GM21717 (cell line): ENCODE measurements around the gene FBLN2.

Experiments used
- ATAC-seq: cut with Tn5 transposase; IDR thresholded peaks from one replicate; pipeline ENCODE4 v1.9.1; 2021; ENCODE audit warnings: mild to moderate bottlenecking, moderate library complexity; ENCODE audit not compliant: unreplicated experiment

FBLN2 gene

DNA sequence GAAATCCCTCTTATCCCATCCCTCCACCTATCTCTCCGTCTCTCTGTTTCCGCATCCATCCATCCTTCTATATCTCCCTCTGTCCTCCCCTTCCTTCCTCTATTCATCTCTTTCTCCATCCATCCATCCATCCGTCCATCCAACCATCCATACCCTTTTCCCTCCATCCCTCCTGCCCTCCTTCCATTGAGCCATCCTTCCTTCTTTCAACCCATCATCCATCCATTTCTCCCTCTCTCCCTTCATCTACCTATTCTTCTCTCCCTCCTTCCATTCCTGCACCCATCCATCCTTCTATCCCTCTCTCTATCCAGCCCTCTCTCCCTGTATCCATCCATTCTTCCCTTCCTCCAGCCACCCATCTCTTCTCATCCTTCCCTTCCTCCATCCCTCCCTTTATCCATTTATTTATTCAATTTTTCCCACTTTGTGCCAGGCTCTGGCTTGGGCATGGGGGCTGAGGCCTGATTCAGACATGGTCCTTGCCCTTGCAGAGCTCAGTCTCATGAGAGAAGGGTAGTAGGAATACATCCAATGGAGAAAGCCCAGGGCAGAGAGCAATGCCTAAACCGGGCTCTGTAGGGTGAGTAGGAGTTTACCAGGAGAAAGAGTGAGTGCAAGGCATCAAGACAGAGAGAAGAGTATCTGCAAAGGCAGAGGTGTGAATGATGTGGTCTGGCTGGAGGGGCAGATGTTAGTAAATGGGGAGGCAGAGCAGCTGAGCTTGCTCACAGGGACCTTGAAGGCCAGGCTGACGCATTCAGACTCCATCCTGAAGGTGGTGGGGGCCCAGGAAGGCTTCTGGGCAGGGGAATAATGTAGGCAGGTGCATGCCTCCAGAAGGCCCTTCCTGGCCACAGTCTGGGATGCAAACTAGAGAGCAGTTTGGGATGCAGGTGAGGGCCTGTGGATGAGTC lies 19.5 kb upstream of the FBLN2 start:
- no peak for ATAC-seq

DNA sequence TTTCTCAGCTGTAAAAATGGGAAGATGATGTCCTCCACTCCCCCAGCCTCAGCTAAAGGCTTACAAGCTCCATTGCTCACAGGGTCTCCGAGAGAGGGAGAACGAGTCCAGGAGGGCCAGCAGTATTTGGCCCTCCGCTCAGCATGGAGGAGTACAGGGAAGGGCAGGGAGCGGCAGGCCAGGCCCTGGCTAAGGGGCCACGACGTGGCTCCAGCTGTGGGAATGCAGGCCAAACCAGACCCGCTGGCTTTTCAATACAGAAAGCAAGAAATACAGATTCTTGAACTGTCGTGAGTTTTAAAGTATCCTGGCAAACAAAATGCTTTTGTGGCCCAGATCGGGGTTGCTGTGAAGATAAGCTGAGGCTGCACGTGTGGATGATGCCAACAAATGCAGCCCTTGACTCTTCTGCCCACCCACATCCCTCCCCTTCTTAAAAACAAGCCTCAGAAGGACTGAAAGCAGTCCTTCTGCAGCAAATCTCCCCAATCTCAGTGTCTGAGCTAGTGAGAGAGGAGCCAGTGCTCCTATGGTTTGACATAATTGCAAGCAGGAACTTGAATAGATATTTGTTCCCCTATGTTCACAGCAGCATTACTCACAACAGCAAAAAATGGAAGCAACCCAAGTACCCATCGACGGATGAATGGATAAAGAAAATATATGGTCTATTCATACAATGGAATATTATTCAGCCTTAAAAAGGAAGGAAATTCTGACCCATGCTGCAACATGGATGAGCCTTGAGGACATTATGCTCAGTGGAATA lies 18.5 kb upstream of the FBLN2 start:
- no peak for ATAC-seq

DNA sequence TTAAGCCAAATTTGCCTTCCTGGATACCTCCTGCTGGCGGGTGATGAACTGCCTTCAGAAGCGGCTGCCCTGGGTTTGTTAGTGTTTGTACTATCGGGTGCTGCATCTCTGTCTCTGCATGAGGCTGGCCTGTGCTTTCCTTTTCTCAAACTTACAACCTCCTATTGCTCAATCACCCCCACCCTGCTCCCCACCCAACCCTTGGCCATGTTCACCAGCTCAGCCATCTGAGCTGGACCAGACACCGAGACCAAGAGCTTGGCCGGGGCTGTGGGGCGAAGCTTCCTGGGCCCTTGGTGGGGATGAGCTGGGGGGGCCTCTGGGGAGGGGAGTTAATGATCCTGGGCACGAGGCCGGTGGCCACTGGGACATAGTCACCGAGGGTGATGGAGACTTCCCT lies 16.8 kb upstream of the FBLN2 start:
- ATAC-seq: no peak

DNA sequence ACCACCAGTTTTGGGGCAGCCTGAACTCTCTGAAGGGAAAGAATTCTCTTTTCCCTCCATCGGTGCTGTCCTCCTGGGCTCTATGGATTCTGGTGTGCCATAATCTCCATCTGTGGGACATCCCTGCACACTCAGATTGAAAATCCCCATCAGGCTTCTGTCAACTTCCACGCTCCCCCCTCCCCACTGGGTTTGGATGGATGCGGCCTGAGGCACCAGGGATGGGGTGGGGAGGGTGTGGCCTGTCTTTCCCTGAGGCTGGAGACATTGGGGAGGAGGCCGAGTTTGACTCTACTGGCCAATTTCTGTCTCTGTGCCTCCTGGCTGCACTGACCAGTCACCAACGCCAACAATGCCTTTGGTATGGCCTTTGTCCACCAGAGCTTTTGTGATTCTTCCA lies 16.3 kb upstream of the FBLN2 start:
- ATAC-seq: no peak

DNA sequence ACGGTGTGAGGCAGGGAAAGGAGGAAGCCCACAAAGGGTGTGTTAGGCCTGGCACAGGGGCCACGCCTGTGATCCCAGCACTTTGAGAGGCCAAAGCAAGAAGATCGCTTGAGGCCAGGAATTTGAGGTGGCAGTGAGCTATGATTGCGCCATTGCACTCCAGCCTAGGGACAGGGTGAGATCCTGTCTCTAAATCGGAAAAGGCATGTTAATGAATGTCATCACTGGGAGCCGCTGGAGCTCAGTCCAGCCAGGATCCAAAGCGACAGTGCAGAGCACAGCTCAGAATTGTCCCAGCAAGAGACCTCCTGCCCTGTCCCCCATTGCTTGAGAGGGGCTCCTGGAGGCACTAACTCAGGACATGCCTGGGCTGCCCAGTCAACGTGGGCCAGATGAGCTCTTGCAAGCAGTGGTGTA lies 15.0 kb upstream of the FBLN2 start:
- ATAC-seq: no peak

DNA sequence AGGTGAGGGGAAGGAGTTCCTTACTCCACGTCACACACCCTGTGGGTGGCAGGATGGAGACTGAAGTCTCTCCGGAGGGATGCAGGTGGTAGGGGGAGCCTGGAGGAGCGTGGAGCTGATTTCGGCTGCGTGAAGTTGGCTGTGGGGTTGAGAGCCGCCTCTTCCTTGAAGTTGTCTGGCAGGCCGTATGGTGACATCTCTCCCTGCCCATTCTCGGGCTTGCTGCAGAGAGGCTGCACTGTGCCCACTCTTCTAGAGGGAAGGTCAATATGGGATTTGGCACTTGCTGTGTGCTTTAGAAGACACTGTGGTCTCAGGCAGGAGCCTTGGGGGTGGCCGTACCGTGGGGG lies 13.4 kb upstream of the FBLN2 start:
- no peak for ATAC-seq

DNA sequence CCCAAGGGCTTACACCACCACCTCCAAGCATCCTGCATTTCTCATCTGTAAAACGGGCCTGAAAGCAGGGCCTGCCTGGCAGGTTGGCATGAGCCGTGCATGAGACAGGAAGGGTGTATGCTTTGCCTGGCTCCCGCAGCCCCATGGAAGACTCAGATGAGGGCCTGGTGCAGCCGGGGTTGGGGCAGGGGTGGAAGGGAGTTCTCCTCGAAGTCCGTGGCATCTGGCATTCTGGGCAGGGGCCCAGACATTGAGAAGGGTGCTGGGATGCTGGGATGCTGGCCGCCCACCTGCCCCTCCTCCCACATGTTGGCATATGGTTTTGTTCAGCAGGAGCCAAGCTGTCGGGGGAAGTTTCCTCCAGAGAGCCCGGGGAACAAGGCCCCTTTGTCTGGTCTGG lies 13.0 kb upstream of the FBLN2 start:
- no peak for ATAC-seq

DNA sequence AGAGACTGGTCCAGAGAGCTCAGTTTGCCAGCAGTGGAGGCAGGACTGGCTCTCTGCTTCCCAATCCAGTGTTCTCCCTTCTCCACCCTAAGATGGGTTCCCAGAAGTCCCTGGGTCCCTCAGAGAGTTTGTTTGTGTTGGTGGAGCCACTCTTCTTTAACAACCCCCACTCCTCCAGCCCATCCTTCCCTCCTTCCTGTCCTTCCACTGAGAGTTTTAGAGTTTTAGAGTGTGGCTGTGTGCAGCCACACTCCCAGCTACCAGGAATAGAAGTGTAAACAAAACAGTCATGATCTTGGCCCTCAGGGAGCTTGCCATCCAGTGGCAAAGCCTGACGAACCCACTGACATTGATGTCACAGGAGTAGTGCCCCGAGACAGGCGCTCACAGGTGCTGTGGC lies 12.5 kb upstream of the FBLN2 start:
- no peak for ATAC-seq

DNA sequence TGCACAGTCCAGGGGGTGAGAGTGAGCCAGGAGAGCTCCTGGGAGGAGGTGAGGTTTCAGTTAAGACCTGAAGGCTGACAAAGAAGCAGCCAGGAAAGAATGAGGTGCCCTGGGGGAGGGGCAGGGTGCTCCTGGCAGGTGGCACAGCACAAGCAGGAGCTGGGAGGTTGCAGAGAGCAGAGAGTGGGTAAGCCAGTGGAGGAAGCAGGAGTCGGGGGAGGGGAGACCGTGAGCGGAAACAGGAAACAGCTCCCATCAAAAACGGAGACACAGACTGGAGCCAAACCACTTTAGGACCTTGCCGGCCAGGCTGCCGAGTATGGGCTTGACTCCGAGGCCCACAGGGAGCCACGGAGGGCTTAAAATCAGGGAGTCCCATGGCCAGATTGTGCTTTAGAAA lies 12.1 kb upstream of the FBLN2 start:
- ATAC-seq: no peak

DNA sequence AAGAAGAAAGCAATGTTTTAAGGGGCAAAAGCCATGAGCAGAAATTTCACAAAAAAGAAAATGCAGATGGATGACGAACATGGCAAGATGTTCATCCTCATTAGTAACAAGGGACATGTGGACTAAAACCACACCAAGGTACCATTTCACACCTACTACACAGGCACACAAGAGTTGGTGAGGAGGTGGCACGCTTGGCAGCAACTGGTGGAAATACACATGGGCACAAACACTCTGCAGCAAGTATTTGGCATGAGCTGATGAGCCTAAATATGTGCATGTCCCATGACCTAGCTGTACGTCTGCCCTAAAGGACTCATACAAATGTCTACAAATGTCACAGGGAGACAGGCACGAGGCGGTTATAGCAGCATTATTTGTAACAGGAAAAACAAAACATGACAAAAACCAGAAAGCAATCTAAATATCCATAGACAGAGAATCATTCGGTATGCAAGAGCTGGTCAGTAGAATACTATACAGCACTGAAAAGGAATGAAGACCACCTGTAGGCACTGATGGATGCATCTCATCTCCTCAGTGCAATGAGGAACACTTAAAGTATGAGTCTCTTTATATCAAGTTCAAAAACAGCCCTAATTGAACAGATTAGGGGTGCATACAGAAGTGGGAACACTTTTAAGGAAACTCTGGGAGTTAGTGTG lies 11.5 kb upstream of the FBLN2 start:
- no peak for ATAC-seq

DNA sequence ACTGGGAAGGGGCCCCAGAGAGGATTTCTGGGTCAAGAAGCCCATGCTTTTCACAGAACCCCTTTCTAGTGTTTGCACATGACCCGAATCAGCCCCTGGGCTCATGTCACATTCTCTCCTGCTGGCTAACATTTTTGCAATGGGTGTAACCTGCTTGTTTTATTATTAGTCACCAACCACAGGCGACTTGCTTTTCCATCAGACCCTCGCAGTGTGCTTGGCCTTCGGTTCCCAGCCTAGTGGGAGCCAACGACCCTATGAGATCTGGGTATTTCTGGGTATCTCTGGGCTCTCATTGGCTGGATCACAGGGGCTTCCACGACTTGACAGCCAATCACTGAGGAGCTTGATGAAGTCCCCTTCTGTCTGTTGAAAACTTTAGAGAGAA lies 11.0 kb upstream of the FBLN2 start:
- no peak for ATAC-seq

DNA sequence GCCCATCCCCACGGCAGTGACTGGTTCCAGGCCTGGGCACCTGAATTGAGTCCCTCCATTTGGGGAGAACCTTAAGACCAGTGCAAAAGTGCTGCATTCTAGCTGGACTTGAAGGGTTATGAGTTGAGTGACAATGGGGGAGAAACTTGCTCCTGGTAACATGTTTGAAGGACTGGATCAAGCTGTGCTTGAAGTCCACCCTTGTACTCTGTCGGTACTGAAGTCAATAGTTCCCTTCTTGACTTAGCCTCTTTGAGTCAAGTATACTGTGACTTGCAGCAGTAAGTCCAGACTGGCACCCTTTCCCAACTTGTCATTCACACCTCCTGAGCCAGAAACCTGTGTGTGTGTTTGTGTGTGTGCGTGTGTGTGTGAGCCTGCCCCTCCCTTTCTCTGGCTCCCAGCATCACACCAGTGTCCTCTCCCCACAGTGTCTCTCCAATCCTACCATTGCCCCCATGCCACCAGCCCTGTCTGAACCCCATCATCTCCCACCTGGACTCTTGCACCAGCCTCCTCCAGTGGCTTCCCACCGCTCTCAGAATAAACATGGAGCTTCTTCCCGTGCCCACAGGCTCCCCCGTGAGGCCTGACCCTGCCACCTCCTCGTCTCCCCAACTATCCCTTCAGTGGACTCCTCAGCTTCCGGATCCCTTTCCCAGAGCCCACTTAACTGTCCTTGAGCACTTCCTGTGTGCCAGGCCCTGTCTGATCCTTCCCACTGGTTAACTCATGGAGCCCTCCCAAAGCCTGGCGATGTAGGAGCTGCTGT lies 10.2 kb upstream of the FBLN2 start:
- no peak for ATAC-seq

DNA sequence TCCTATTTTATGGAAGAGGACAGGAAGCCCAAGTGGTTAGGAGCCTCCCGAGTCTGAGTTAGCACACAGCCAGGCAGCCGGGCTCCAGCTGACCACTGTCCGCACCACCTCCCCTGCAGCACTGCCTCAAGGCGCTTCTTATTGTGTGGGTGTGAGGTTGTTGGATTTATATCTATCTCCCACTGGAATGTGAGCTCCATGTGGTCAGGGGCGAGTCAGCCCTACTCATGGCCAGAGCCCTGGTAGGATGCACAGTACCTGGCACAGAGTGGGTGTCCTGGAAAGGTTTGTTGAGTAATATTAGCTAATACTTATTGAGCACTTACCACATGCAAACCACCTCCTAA lies 9.7 kb upstream of the FBLN2 start:
- ATAC-seq: no peak

DNA sequence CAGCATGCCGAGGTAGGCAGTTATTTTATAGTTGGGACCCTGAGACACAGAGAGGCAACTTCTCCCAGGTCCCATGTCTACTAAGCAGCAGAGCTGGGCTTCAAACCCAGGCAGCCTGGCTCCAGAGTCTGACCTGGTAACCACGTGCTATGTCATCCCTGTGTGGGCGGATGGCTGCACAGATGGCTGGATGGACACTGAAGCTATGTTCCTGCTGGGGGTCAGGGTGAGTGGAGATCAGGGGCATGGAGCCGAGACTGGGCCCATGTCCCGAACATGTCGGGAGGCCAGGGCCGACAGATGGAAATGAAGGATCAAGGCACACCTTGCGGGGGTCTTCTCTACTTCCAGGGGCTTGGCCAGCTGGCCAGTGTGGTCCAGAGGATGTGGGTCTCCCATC lies 9.3 kb upstream of the FBLN2 start:
- ATAC-seq: no peak

DNA sequence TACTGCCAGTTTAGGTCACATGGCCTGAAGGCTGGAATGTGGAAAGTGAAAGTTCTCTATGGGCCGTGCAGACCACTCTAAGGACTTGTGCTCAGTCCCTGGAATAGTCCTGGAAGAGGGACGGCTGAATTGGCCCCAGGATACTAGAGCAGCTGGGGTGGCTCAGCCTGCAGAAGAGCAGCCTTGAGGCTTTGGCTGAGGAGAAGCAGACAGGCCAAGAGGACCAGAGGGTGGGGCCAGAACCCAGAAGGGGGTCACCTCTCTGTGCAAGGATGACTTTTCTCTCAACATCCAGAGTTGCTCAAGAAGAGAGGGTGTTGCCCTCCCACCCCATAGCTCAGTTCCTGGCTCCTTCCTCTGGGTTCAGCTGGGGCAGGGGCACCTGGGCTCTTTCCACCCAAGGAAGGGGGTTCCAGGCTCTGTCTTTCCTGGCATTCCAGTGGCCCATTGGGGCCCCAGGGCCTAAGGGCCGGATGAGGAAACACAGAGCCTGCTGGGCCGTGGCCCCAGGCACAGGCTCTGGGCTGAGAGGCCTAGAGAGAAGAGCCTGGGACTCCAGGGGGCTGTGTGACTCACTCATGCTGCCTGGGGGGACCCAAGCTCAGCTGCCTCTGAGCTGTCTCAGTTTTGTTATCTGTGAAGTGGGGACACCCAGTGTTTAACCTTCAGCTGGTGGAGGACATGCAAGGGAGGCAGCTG lies 8.5 kb upstream of the FBLN2 start:
- ATAC-seq: no peak

DNA sequence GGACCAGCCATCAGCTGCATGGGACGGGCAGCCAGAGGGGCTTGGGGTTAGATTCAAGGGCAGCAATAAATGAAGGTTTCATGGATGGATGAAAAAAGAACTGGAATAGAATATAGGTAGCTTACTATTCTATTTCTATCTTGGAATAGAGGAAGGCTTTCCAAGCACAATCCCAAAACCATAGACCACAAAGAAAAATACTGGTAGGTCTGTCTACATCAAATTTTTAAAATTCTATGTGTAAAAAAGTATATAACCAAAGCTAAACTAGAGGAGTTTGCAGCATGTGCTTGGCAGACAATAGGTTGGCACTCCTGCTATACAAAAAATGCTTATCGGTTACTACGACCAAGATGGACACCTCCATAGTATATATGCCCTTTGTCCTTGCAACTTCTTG lies 7.2 kb upstream of the FBLN2 start:
- ATAC-seq: no peak

DNA sequence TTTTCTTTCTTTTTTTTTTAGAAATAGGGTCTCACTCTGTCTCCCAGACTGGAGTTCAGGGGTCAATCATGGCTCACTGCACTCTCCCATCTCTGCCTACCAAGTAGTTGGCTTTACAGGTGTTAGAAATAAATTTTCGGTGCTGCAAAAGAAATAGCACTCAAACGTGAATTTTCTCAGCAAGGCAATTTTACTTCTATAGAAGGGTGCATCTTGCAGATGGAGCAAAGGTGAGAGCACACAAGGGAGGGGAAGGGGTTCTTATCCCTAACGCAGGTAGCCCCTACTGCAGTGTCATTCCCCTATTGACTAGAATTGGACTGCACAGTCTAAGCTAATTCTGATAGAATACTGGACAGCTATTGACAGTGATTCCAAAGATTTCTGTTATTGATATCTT lies 6.8 kb upstream of the FBLN2 start:
- ATAC-seq: no peak

DNA sequence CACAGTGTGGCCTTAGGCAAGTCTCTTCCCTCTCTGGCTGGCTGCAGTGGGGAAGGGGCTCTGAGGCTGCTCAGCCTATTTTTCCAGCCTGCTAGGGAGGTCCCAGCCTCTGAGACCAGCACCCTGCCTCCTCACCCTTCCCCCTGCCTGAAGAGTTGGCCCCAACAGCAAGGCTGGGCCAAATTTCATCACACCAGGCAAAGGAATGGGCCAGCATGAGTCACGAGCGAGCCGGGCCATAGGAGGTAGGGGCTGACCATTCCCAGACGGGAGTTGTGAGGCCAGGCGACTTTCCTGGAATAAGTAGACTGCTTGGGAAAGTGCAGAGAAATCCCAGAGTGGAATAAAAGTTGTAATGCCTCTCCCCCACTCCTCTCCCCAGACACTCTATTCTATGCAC lies 5.7 kb upstream of the FBLN2 start:
- ATAC-seq: no peak

DNA sequence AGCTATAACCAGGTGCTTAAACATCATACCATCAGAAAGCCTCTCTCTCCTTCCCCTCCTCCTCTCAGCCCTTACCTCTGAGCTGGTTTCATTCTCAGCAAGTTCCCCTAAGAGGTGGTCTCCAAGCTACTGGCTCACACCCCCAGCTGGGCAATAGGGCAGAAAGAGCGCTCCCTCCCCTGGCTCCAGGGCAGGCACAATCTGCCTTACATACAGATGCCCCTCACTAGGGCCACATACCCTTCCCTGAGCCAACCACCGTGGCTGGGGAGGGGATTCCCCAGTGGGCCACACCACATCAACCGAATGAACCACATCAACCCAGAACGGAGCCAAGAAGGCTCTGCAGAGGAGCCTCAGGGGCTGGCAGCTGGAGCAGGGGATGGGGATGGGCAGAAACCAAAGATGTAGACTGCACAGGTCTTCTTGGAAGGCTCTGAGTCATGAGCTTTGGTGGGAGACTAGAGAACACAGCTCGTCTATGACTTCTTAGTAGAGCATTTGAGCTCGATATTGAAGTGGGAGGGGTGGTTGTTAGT lies 4.6 kb upstream of the FBLN2 start:
- ATAC-seq: no peak

DNA sequence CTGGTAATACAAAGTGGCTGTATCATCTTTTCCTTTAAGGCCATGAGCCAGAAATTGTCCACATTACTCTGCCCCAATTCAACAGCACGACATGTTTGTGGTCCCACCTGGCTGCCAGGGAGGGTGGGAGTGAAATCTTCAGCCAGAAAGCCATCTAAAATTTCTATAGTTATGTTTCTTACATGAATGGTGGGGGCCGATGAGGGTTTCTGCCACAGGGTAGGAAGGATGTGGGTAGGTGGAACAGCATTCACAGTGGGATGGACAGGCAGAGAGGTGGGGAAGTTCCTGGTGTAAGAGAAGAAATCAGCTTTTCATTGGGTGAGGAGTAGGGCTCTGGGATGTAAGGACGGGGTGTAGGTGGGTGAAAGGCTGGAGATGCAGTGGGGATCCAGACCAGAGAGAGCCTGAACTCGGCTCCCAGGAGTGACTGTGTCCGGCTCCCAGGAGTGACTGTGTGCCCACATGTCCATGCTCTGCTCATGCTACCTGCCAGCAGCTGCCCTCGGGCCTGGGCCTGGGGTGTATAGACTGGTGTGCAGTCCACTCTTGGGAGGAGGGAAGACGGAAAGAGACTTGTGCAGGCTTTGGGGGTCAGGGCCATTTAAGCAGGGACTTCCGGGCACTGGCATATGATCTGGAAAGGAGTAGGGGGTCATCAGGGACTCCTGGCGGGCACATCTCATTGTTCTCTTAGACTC lies 3.8 kb upstream of the FBLN2 start:
- no peak for ATAC-seq
